HG03025 (cell line): ENCODE data around the gene COL19A1.

Experiments
- ATAC-seq: cut with Tn5 transposase; IDR thresholded peaks from one replicate; pipeline ENCODE4 v1.9.1; 2021; ENCODE audit warnings: mild to moderate bottlenecking, moderate library complexity; ENCODE audit not compliant: unreplicated experiment, low FRiP score

COL19A1 gene

DNA sequence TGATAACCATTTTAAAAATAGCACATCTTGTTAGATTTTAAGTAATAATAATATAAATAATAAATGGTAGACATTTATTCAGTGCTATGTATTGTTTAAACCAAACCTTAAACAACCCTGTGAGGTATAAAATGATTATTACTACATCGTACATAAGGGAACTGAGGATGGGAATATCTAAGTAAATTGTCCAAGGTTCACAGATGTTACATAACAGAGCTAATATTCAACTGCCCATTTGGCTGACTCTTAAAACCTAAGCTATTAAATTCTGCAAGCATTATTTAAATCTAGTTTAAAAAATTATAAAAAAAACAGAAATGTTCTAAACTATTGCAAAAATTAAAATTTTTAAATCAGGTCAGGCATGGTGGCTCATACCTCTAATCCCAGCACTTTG is 175.1 kb downstream of the COL19A1 start:
- no peak for ATAC-seq

DNA sequence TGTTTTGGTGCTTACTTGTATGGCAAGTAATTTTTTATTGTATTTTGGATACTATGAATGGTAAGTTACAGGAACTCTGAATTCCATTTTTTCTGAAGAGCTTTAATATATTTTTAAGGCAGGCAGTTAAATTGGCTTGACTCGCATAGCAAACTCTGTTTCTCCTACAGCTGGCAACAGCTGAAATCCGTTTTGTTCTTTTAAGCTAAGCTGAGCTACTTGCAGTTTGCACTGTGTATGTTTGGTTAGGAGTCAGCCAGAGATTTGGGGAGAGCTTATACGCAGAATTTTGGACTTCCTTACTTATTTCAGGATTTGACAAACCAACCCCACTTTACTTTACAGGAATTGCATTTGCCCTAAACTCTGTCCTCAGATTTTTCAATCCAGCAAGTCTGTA is 179.1 kb downstream of the COL19A1 start:
- ATAC-seq: no peak

DNA sequence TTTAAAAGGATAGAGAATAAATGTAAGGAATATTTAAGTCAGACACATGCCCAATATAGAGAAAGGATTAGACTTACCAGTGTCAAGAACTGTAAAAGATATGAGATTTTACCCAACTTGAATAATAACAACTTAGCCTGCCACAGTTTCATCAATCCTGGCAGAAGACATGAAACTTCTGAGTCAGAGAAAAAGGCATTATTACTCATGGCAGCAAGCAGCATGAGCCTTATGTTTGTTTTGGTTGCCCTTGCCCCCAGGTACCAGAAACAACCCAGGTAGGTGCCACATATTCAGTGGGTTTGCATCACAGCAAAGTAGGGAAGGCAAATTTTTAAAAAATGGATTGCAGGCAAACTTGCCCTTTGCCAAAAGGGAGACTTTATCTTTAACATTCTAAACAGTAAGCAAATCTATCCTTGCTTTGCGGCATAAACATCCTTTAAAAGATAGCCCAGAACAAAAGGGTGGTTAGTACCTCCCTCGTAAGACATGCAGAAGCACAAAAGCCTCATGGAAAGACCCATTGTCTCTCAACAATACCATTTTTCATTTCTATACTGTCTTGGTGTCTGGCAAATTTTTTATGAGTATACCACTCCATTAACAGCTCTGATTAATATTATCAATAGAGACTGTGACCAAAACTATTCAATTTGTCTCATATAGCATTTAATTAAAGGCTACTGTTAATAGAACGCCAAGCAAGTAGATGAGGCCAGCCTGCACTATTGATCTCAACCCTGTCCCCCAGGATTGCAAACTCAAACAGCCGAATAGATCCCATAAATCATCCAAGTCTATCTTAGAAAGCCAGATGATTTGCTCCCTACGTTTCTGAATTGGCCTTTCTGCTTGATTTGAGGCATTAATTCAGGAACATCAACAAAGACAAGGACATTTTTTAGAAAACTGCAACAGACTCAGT is 185.1 kb downstream of the COL19A1 start:
- ATAC-seq: no peak

DNA sequence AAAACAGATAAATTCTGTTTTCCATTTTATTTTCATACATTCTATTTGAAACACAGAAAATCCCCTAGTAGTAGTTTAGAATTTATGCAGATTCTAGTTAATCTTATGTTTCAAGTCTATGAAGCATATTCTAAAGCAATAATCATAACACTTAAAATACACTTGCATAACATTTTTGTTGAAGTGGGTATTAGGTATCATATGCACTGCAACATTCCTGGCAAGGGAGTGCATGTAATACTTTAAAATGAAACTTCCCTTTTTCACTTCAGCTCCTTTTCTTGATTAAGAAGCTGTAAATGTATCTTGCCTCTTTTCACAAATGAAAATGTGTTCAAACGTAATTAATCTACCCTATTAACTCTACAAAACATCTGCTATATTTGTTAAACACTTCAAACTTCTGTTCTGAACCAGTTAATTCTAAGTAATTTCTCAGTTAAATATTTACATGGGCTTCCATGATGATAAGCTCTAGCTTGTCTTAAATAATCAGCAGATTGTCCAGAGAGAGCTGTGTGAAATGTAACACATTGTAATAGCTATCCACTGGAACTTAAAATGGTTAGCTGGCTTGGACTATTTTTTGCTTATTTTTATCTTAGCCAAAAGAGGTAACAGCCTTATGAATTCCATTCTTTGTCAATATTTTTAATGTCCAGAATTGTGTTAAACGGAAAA is 192.8 kb downstream of the COL19A1 start:
- no peak for ATAC-seq

DNA sequence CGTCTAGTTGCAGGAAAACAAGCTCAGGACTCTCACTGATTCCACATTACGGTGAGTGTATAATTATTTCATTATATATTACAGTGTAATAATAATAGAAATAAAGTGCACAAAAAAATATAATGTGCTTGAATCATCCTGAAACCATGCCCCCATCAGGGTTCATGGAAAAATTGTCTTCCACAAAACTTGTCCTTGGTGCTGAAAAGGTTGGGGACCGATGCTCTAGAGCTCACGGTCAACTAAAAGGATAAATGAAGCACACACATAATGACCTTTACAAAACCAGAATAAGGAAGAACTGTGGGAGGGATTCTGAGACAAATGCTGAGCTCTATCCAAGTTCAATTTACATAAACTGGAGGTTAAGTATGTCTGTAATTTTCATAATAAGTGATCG is 194.3 kb downstream of the COL19A1 start:
- ATAC-seq: no peak

DNA sequence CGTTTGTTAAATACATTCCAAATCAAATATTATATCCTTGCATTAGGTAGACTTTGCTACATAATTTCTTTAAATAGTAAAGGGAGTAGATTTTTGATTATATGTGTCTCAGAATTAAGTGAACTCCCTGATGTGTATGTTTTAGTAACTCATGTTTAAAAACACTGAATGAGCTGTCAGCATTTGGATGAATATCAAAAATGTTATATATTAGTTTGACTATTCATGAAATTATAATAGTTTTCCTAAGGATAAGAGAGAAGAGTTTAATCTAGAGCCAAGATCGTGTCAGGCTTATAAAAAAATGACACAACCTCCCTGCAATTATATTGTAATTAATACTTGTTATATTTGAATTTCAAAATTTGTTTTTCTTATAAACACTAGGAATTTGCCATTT is 195.2 kb downstream of the COL19A1 start:
- no peak for ATAC-seq

DNA sequence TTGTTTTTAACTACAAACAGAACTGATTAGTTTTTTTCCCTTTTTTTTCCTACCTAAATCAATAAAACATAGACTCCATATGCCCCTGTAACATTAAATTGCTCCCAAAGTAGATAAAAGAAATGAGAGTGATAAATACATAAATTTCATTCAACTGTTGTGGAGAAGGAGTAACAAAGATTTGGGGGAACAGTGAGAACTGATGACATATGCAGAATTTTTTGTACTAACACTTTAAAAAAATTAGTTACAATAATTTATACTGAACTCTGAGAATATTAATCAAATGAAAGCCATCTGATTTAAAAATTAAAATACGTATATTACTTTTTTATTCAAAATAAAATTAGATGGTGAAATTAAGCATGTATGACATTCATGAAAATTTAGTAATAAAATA is 195.7 kb downstream of the COL19A1 start:
- ATAC-seq: no peak

DNA sequence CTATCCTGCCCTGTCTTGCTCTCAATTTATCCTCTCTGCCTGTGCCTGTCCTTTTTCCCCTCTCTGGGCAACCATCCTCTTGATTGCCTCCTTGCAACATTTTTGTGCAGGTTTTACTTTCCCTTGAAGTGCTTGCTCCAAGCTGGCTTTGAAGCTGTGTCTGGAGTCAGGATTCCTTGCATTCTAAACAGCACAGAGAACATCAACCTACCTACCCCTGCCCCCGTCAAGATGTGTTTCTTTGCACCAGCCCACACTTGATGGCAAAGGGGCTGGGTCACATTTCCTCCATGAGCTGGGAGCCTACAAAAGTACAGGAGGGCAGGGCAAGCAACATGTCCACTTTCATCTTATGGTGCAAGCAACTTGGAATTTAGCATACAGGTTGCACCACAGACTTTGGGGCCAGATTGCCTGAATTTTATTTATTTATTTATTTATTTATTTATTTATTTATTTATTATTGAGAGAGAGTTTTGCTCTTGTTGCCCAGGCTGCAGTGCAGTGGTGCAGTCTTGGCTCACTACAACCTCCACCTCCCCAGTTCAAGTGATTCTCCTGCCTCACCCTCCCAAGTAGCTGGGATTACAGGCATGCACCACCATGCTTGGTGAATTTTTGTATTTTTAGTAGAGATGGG is 206.3 kb downstream of the COL19A1 start:
- no peak for ATAC-seq

DNA sequence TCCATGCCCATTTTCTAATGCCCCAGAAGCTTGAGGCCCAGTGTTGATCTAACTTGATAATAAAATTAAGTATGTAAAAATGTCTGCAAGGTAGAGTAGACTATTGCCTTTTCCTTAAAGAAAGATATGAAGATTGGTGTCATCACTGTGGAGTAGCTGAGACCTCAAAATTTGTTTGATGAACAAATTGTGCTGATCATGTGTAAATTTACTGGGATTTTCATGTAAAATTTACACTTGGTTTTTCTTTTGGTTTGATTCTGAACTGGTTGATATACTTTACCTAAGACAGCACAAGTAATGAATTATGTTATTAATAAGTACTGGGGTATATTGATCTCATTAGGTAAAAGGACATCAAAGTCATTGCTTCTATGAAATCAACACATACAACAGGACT is 207.3 kb downstream of the COL19A1 start:
- no peak for ATAC-seq

DNA sequence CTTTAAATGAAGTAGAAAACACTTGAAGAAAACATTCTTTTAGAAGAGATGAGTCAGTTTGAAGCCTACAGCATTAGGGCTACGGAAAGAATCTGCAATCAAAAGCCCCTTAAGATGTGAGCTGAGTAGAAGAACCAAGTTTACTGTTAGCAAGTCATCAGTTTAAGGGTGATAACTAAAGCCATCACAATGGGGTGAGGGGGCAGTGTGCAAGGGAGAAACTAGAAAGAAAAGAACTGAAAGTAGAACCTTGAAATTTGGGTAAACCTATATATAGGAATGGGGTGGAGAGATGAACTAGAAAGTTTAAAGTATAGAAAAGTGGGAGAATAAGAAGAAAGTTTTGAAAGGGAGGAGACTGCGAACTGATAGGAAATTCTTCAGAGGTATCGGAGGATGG is 212.9 kb downstream of the COL19A1 start:
- no peak for ATAC-seq

DNA sequence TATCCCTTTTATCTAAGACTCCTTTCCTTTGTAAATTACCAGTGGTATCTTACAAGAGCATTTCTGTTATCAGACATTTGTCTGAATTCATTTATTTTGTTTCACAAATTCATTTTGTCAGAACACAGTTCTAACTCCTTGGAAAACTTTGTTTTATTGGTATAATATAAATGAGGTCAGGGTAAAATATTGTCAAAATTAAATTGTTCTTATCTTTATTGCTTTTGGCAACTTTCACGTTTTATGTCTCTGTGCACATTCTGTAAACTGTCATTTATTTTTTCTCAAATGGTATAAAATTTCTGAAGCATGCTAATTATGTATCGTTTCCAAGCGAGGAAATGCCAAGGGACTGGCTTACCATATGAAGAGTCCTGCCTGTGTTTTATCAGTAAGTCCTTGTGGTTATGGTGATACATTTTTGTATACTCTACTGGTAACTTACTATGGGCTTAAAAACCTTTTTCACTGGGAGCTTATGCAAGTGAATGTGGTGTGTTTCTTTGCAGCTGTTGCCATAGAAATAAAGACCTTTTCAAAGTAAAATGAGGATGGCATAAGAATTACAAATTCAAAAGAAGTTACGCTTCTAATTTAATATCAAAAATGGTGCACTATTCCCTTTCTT is 214.2 kb downstream of the COL19A1 start:
- ATAC-seq: no peak

DNA sequence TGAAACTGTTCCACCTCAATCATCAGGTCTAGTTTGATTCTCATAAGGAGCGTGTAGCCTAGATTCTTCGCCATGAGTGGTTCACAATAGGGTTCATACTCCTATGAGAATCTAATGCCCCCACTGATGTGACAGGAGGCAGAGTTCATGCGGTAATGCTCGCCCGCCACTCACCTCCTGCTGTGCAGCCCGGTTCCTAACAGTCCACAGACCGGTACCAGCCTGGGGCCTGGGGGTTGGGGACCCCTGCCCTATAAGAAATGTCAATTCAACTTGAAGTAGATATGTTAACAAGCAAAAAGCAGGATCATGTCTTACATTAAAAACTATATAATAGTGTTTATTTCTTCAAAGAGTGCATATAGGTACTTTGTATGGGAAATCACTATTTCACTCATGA is 216.5 kb downstream of the COL19A1 start:
- ATAC-seq: no peak

DNA sequence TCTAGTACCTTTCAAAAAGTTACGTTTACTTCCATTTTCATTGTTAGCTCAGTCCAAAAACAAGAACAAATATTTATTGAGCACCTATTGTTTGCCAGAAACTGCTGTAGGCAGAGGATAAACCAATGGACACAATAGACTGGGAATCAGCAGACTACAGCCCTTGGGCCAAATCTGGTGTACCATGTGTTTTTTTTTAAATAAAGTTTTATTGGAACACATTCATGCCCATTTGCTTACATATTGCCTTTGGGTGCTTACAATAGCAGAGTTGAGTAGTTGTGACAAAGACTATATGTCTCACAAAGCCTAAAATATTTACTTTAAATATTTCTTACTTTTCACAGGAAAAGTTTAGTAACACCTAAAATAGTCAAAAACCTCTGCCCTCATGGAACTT is 220.4 kb downstream of the COL19A1 start:
- no peak for ATAC-seq

DNA sequence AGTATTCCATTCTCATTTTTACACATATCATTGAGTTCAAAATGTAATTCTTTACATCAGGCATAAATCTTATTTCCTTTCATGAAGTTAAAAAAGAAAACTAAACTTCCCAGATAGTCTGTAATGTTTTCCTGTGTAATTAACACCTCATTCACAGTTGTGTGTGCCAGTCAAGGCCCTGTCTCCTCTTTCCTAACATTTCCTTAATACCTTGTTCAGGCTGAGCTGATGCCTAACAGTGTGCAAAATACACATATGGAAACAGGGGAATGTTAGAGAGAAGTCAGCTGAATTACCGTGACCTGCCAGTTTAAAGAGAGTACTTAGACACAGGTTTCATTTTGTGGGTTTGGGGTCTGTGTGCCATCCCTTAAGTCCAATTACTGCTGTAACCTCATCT is 227.8 kb downstream of the COL19A1 start:
- ATAC-seq: no peak

DNA sequence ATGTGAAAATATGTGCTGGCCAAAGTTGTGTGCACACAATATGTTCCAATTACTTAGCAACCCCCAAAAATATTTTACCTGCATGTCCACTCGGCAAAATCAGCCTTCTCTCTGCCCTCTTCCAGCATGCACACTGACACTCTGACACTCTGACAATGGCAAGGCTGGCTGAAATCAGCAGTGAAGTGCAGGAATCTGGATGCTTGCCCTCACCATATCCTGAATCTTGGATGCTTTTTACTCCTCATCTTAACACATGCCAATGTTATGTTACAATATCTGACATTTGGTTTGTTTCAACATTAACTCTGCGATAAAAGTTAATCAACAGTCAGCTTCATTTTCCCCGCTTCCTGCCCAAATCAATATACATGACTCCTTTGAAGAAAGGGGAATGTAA is 233.4 kb downstream of the COL19A1 start:
- no peak for ATAC-seq

DNA sequence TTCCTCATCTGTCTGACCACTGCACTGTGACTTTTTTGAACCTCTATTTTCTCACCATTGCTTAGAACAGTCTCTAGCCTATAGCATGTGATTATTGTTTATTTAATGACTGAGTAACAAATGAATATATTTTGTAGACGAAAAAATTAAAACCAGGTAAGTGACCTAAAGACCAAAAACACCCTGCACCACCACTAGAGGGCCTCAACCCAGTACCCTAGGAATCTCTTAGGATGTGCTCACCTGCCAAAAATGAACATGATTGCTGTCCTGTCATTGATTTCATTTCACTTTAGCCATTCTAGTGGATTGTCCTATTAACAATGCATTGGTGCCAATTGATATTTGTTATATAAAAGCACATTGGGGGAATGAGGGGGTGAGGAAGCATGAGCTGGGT is 237.4 kb downstream of the COL19A1 start:
- no peak for ATAC-seq

DNA sequence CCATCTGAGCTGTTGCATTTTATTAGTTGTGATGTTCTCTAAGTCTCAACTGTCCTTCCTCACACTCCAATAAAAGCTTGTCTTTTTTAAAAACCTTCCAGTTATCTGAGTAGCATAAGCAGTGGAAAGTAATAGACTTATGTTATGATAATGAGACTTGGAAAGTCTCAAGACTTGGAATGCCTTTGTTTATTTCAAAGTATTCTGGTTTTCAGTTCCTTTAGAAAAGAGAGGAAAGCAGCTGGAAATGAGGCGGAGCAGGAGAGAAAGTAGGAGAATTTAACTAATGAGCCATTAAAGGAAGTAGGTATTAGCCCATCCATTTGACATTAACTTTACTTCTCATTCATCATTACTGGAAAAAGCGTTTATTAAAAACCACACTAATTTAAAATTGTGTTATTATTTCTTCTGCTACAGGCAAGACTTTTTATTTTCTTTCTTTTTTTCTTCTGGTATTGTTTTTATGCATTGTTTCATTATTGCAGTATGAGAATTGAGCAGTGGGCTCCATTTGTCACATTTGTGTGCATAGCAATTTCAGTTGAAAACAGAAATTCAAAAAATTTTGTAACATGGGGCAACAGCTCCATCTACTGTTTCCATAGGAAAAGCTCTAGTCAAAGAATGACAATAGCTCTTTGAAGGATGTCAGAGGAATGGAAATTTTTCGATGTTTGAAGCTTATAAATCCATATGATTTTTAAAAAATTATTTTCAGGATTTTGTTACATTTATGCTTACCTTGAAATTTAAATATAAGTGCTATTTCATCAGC is 241.7 kb downstream of the COL19A1 start:
- no peak for ATAC-seq

DNA sequence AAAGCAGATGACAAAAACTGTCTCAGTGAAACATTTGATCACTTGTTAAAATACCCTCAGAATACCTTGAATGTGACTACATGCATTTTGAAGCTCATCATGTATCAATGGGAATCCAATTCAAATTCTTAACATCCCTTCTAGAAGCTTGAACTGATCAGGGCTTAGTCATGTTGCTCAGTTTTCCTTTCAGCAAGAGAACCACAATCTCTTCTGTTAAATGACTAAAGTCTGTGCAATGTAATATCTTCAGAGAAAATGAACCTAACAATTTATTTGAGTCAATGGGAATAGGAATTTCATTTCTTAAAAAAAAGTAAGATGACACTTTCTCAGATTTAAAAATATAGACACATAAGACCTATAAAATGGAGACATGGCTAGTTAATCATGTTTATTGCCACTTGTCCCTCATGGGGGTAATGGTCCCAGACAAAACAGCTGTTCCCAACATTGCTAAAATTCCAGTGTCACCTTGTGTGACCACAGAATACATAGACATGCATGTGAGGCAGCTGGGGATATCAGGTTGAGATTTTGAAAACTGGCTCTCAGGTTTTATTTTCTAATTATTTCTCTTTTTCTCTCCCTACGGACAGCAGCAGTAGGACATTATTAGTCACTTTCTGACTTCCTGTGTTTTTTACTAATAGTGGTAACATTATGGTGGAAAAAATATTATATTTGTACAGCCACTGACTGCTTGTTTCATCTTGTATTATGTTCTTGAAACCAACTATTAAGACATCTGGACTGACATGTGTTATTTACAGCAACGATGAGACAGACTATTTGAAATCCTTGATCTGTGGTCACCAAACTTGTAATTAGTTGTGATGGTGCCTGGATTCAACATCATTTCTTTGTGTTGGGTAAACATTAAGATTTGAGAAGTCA is 244.0 kb downstream of the COL19A1 start:
- ATAC-seq: no peak

DNA sequence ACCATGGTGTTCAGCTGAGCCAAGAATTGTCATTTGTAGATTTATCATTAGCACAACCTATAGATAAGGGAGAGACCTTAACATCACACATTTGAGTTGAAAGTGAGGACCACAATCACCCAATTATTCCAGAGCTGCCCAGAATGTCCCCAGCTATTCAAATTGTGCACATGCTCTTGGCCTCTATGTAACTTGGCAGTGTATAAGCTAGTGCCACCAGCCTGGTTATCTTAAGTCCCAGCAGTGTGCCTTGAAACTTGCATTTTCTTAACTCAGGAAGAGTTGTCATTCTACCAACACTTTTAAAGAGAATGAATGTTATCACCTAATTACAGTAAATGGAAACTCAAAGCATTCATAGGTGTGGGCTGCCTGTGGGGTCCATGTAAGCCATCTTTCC is 245.4 kb downstream of the COL19A1 start:
- no peak for ATAC-seq
